Bronchial epithelial cell (primary cell): ENCODE results near the gene CTNNA2. TPM values are rescaled to one million over a fixed set of nuclear protein-coding genes. Genes with fewer than 3 reads are reported as not detected.

Source experiments
- DNase-seq: peaks from one replicate; pipeline ENCODE4 v3.0.0-alpha.2; 2010; ENCODE audit warnings: low read depth
- FAIRE-seq: peaks from 2 replicates; lab custom pipeline; 2011; peaks lifted over from hg19 to GRCh38; lab: Jason Lieb, UNC
- H3K27me3 ChIP-seq: 2 replicates; pipeline ENCODE4 v1.5.1; 2011; ENCODE audit warnings: low read length; ENCODE audit not compliant: control insufficient read depth, insufficient read depth
- H3K36me3 ChIP-seq: 2 replicates; pipeline ENCODE4 v1.5.1; 2011; ENCODE audit warnings: low read length; ENCODE audit not compliant: control insufficient read depth, insufficient read depth
- H3K4me3 ChIP-seq: 2 replicates; pipeline ENCODE4 v1.5.1; 2011; ENCODE audit warnings: mild to moderate bottlenecking, low read depth, low read length, control low read depth
- CTCF ChIP-seq: IDR thresholded peaks from 2 replicates; pipeline ENCODE4 v1.5.1; 2011; ENCODE audit warnings: mild to moderate bottlenecking, moderate library complexity, low read length, control low read depth, inconsistent platforms; ENCODE audit not compliant: insufficient read depth, severe bottlenecking
- total RNA-seq: library from RNA; depleted of rRNA; stranded (reverse); fragments of >200 nt; gene quantifications from 2 replicates; pipeline ENCODE4 v1.2.1, GENCODE V29; 2014

The CTNNA2 gene
- total RNA-seq, 1 donor from 2014 or later, result not detected

GRCh38 chr2:80238692-80239469 lies 726.0 kb downstream of the CTNNA2 start:
- no peaks in the 10 kb centered on the region for H3K36me3 ChIP-seq
- no peaks in the 10 kb centered on the region for H3K27me3 ChIP-seq
- DNase-seq, result no peak
- TF ChIP-seq CTCF, result peak; percentile 26
- no peak for FAIRE-seq
- H3K4me3 ChIP-seq, result no peak overlapping the region

GRCh38 chr2:80242355-80242910 lies 729.6 kb downstream of the CTNNA2 start:
- FAIRE-seq, result no peak

GRCh38 chr2:80244905-80245584 lies 732.2 kb downstream of the CTNNA2 start:
- H3K27me3 ChIP-seq, result no peaks in the 10 kb centered on the region
- FAIRE-seq (no peak), DNase-seq (no peak)
- no peak overlapping the region for H3K4me3 ChIP-seq
- no peaks in the 10 kb centered on the region for H3K36me3 ChIP-seq
- no peak for TF ChIP-seq CTCF

More at GRCh38 chr2:80242355-80242910, 729.6 kb downstream of the CTNNA2 start:
- TF ChIP-seq CTCF, result no peak
- DNase-seq, result no peak
- no peaks in the 10 kb centered on the region for H3K36me3 ChIP-seq
- H3K27me3 ChIP-seq, result no peaks in the 10 kb centered on the region
- H3K4me3 ChIP-seq, result no peak overlapping the region

GRCh38 chr2:80246534-80246933 lies 733.7 kb downstream of the CTNNA2 start:
- H3K4me3 ChIP-seq, result no peak overlapping the region
- no peaks in the 10 kb centered on the region for H3K36me3 ChIP-seq
- FAIRE-seq (no peak), DNase-seq (no peak)
- TF ChIP-seq CTCF, result no peak
- no peaks in the 10 kb centered on the region for H3K27me3 ChIP-seq

- DNase-seq, result no peak
- Histone ChIP-seq H3K27me3 (no peaks in the 10 kb centered on the region), H3K4me3 (no peak overlapping the region), H3K36me3 (no peaks in the 10 kb centered on the region)
- no peak for FAIRE-seq
- no peak for TF ChIP-seq CTCF
These were observed 734.5 kb downstream of the CTNNA2 start for GRCh38 chr2:80247339-80247738.
